Activated CD4-positive, alpha-beta memory T cell treated with anti-CD3 and anti-CD28 coated beads for 36 hours (primary cell): ENCODE results near the gene OR5K3. TPM values are rescaled to one million over a fixed set of nuclear protein-coding genes. Genes with fewer than 3 reads are reported as not detected.
"Not testable (repeated sequence)": the region's sequence is repeated elsewhere in the genome, so short reads cannot be mapped to it uniquely, and the experiment has no call there.

Experiments
- CTCF ChIA-PET: fragments of 350-600 bp; sonication (Branson Sonifier 250); formaldehyde crosslinking; loops from one replicate; lab custom pipeline; 2021; ENCODE audit warnings: antibody characterized with exemption, inconsistent platforms; lab: Charles Lee
- POLR2A ChIA-PET: fragments of 350-600 bp; sonication (Branson Sonifier 250); formaldehyde crosslinking; loops from one replicate; lab custom pipeline; 2021; ENCODE audit warnings: antibody characterized with exemption; lab: Charles Lee
- DNase-seq: peaks from one replicate; pipeline ENCODE4 v3.0.0-alpha.2; 2020
- H3K27ac Mint-ChIP-seq: one replicate; pipeline ENCODE4 v1.8.0; 2021; ENCODE audit warnings: mixed read lengths
- H3K27me3 Mint-ChIP-seq: one replicate; pipeline ENCODE4 v1.8.0; 2021; ENCODE audit warnings: mixed read lengths
- H3K36me3 Mint-ChIP-seq: one replicate; pipeline ENCODE4 v1.8.0; 2021; ENCODE audit warnings: mixed read lengths
- H3K4me1 Mint-ChIP-seq: one replicate; pipeline ENCODE4 v1.8.0; 2021; ENCODE audit warnings: low read depth, mixed read lengths
- H3K4me3 Mint-ChIP-seq: one replicate; pipeline ENCODE4 v1.8.0; 2021; ENCODE audit warnings: mild to moderate bottlenecking, mixed read lengths
- H3K9me3 Mint-ChIP-seq: one replicate; pipeline ENCODE4 v1.8.0; 2021; ENCODE audit warnings: mixed read lengths
- intact Hi-C: fragments of 100-400 bp; cut with micrococcal nuclease; formaldehyde crosslinking; loops from one replicate; pipeline ENCODE4 v1.15.1; 2023
- total RNA-seq, 2 experiments: library from RNA; stranded (reverse); gene quantifications; one replicate each; pipeline ENCODE4 v1.2.3, GENCODE V29; 2021

Gene OR5K3
- total RNA-seq, 2 experiments from 2014 or later: not detected

GRCh38 chr3:98372445-98372844 is 18.0 kb upstream of the OR5K3 start:
- DNase-seq: no peak
- no peak overlapping the region for H3K4me3 Mint-ChIP-seq
- no peaks in the 10 kb centered on the region for H3K9me3 Mint-ChIP-seq
- H3K27me3 Mint-ChIP-seq: no peaks in the 10 kb centered on the region
- no peak overlapping the region for H3K27ac Mint-ChIP-seq
- CTCF ChIA-PET: no interaction called here
- H3K4me1 Mint-ChIP-seq: peaks cover 3% of the 10 kb centered on the region
- POLR2A ChIA-PET: no interaction called here
- intact Hi-C loops: no loop called here
- no peaks in the 10 kb centered on the region for H3K36me3 Mint-ChIP-seq

- ChIA-PET CTCF (no interaction called here), POLR2A (no interaction called here)
- Mint-ChIP-seq H3K27ac (no peak overlapping the region), H3K27me3 (no peaks in the 10 kb centered on the region), H3K36me3 (no peaks in the 10 kb centered on the region), H3K4me1 (peaks cover 3% of the 10 kb centered on the region), H3K4me3 (no peak overlapping the region), H3K9me3 (peaks cover 3% of the 10 kb centered on the region)
- no peak for DNase-seq
- intact Hi-C loops: no loop called here
Observed at GRCh38 chr3:98376631-98377030, 13.8 kb upstream of the OR5K3 start.

GRCh38 chr3:98388147-98388546 is 2.3 kb upstream of the OR5K3 start:
- no peak for DNase-seq
- intact Hi-C loops: no loop called here
- H3K4me3 Mint-ChIP-seq: no peak overlapping the region
- H3K27ac Mint-ChIP-seq: no peak overlapping the region
- H3K27me3 Mint-ChIP-seq: peaks cover 12% of the 10 kb centered on the region
- H3K9me3 Mint-ChIP-seq: no peaks in the 10 kb centered on the region
- no peaks in the 10 kb centered on the region for H3K36me3 Mint-ChIP-seq
- H3K4me1 Mint-ChIP-seq: no peaks in the 10 kb centered on the region
- POLR2A ChIA-PET: no interaction called here
- CTCF ChIA-PET: no interaction called here

GRCh38 chr3:98395101-98395500 is 4.6 kb downstream of the OR5K3 start:
- peaks cover 2% of the 10 kb centered on the region for H3K4me1 Mint-ChIP-seq
- H3K36me3 Mint-ChIP-seq: peaks cover 6% of the 10 kb centered on the region
- no peak for DNase-seq
- ChIA-PET POLR2A (no interaction called here), CTCF (no interaction called here)
- H3K4me3 Mint-ChIP-seq: no peak overlapping the region
- intact Hi-C loops: no loop called here
- no peak overlapping the region for H3K27ac Mint-ChIP-seq
- peaks cover 5% of the 10 kb centered on the region for H3K27me3 Mint-ChIP-seq
- peaks cover 22% of the 10 kb centered on the region for H3K9me3 Mint-ChIP-seq

- H3K27ac Mint-ChIP-seq, intact Hi-C loops, H3K36me3 Mint-ChIP-seq, H3K27me3 Mint-ChIP-seq, POLR2A ChIA-PET, DNase-seq, CTCF ChIA-PET, H3K4me3 Mint-ChIP-seq, H3K4me1 Mint-ChIP-seq: not testable (repeated sequence)
- H3K9me3 Mint-ChIP-seq: peaks cover 25% of the 10 kb centered on the region
Observed at GRCh38 chr3:98396482-98396881, 6.0 kb downstream of the OR5K3 start.

- ChIA-PET POLR2A (no interaction called here), CTCF (no interaction called here)
- Mint-ChIP-seq H3K4me1 (peaks cover 2% of the 10 kb centered on the region), H3K4me3 (no peak overlapping the region), H3K36me3 (peaks cover 6% of the 10 kb centered on the region), H3K27me3 (no peaks in the 10 kb centered on the region), H3K9me3 (peaks cover 37% of the 10 kb centered on the region), H3K27ac (no peak overlapping the region)
- intact Hi-C loops: no loop called here
- no peak for DNase-seq
Observed at GRCh38 chr3:98398513-98398912, 8.0 kb downstream of the OR5K3 start.

GRCh38 chr3:98402507-98402906 is 12.0 kb downstream of the OR5K3 start:
- Mint-ChIP-seq H3K4me1 (peaks cover 2% of the 10 kb centered on the region), H3K27me3 (peaks cover 6% of the 10 kb centered on the region), H3K36me3 (peaks cover 16% of the 10 kb centered on the region), H3K9me3 (peaks cover 61% of the 10 kb centered on the region), H3K4me3 (no peak overlapping the region), H3K27ac (no peak overlapping the region)
- POLR2A ChIA-PET: no interaction called here
- CTCF ChIA-PET: no interaction called here
- no peak for DNase-seq
- intact Hi-C loops: no loop called here

GRCh38 chr3:98404010-98404409 is 13.5 kb downstream of the OR5K3 start:
- no peak overlapping the region for H3K4me3 Mint-ChIP-seq
- CTCF ChIA-PET: no interaction called here
- H3K27ac Mint-ChIP-seq: no peak overlapping the region
- peaks cover 2% of the 10 kb centered on the region for H3K4me1 Mint-ChIP-seq
- DNase-seq: no peak
- H3K9me3 Mint-ChIP-seq: peaks cover 55% of the 10 kb centered on the region
- intact Hi-C loops: no loop called here
- peaks cover 13% of the 10 kb centered on the region for H3K36me3 Mint-ChIP-seq
- POLR2A ChIA-PET: no interaction called here
- peaks cover 6% of the 10 kb centered on the region for H3K27me3 Mint-ChIP-seq

- Mint-ChIP-seq H3K4me1 (no peaks in the 10 kb centered on the region), H3K9me3 (peaks cover 52% of the 10 kb centered on the region), H3K36me3 (peaks cover 12% of the 10 kb centered on the region), H3K27me3 (peaks cover 7% of the 10 kb centered on the region), H3K4me3 (no peak overlapping the region), H3K27ac (no peak overlapping the region)
- POLR2A ChIA-PET: no interaction called here
- CTCF ChIA-PET: no interaction called here
- DNase-seq: no peak
- intact Hi-C loops: no loop called here
Observed at GRCh38 chr3:98406034-98406433, 15.6 kb downstream of the OR5K3 start.

- DNase-seq: no peak
- peaks cover 34% of the 10 kb centered on the region for H3K9me3 Mint-ChIP-seq
- H3K4me1 Mint-ChIP-seq: no peaks in the 10 kb centered on the region
- no peak overlapping the region for H3K4me3 Mint-ChIP-seq
- H3K27me3 Mint-ChIP-seq: no peaks in the 10 kb centered on the region
- intact Hi-C loops: no loop called here
- H3K27ac Mint-ChIP-seq: no peak overlapping the region
- POLR2A ChIA-PET: no interaction called here
- peaks cover 7% of the 10 kb centered on the region for H3K36me3 Mint-ChIP-seq
- CTCF ChIA-PET: no interaction called here
Observed at GRCh38 chr3:98432575-98432974, 42.1 kb downstream of the OR5K3 start.

- Mint-ChIP-seq H3K36me3 (peaks cover 5% of the 10 kb centered on the region), H3K9me3 (peaks cover 25% of the 10 kb centered on the region), H3K27ac (no peak overlapping the region), H3K27me3 (no peaks in the 10 kb centered on the region), H3K4me1 (no peaks in the 10 kb centered on the region), H3K4me3 (no peak overlapping the region)
- CTCF ChIA-PET: no interaction called here
- POLR2A ChIA-PET: no interaction called here
- no peak for DNase-seq
- intact Hi-C loops: no loop called here
Observed at GRCh38 chr3:98433764-98434163, 43.3 kb downstream of the OR5K3 start.

GRCh38 chr3:98434412-98434811 is 43.9 kb downstream of the OR5K3 start:
- ChIA-PET CTCF (no interaction called here), POLR2A (no interaction called here)
- Mint-ChIP-seq H3K27me3 (no peaks in the 10 kb centered on the region), H3K4me1 (no peaks in the 10 kb centered on the region), H3K27ac (no peak overlapping the region), H3K4me3 (no peak overlapping the region), H3K36me3 (peaks cover 2% of the 10 kb centered on the region), H3K9me3 (peaks cover 18% of the 10 kb centered on the region)
- DNase-seq: no peak
- intact Hi-C loops: no loop called here

- POLR2A ChIA-PET: no interaction called here
- Mint-ChIP-seq H3K36me3 (no peaks in the 10 kb centered on the region), H3K4me3 (no peak overlapping the region), H3K9me3 (no peaks in the 10 kb centered on the region), H3K4me1 (no peaks in the 10 kb centered on the region), H3K27ac (no peak overlapping the region), H3K27me3 (peaks cover 2% of the 10 kb centered on the region)
- intact Hi-C loops: no loop called here
- CTCF ChIA-PET: no interaction called here
- DNase-seq: no peak
Observed at GRCh38 chr3:98440283-98440682, 49.8 kb downstream of the OR5K3 start.
